Measurements from ENCODE around the gene TBX19.

Gene TBX19

GRCh38 chr1:168280296-168280927 is at the start of gene TBX19:
TBX19 (plus strand) TSS chr1:168280877; CDS start chr1:168281091, 214 bp downstream.
- no peak for DNase-seq

DNA sequence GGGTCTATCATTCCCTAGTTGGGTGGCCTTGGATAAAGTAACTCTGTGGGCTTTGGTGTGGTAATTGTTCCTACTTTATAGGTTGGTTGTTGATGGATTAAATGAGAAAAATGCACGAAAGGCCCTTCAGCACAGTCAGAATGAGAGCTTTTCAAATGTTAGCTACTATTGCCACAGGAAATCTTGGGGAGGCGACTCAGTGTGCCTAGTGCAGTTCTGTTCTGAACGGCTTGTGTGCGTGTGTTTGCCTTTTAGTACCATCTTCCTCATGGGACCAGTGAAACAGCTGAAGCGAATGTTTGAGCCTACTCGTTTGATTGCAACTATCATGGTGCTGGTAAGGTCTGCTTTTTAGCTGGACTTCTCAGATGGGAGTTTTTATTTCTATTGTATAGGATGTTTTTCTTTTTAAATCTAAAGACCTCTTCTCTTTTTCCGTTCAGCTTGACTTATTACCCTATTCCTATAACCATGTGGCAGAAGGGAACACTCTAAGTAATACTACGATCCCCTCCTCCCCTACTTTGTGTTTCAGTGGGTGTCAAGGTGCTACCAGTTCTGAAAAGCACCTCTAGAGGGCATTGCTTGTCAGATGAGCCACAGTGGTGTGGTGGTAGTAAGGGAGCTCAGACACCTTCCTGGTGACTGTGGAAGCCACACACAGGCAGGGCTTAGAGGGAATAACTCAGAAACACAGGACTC is 45.7 kb upstream of the TBX19 start:
- peak in 3 of 6 experiments; percentile 10 to 32 (median 19) for DNase-seq

GRCh38 chr1:168235548-168235885 is 45.2 kb upstream of the TBX19 start:
- no peak for DNase-seq

- DNase-seq = no peak
Measured at GRCh38 chr1:168235937-168236336, 44.7 kb upstream of the TBX19 start.

DNA sequence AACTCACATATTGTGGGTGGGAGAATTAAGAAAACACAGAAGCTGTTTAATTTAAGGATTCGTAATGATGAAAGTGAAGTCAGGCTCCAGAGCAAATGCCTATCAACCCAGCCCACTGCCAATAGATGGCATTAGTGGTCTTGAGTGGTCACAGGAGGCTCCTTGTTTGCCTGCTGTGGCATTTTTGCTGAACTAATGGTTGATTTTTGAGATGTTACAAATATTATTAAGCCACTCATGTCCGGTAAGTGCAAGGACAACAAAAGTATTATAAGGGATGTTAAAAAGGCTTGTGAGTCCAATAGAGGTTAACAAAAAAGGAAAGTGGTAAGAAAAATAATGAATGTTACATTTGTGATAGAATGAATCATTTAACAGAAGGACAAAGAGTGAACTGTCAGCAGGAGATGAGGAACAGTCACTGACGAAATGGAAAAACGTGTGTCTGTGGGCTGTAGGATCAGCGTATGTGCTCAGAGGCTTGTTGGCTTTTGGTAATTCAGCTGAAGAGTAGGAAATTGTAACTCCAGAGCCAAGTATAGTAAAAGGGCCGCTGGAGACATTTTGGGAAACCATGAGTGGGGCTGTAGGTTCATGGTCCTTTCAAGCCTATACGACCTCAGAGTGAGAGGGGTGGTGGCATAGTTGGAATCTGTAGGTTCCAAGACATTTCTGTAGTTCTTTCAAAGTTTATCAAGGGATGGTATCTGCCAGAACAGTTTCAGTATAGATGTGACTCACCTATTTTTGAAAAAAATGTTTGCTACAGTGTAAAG is 43.7 kb upstream of the TBX19 start:
- no peak for DNase-seq

- DNase-seq = no peak
Measured at GRCh38 chr1:168243198-168243597, 37.5 kb upstream of the TBX19 start.

DNA sequence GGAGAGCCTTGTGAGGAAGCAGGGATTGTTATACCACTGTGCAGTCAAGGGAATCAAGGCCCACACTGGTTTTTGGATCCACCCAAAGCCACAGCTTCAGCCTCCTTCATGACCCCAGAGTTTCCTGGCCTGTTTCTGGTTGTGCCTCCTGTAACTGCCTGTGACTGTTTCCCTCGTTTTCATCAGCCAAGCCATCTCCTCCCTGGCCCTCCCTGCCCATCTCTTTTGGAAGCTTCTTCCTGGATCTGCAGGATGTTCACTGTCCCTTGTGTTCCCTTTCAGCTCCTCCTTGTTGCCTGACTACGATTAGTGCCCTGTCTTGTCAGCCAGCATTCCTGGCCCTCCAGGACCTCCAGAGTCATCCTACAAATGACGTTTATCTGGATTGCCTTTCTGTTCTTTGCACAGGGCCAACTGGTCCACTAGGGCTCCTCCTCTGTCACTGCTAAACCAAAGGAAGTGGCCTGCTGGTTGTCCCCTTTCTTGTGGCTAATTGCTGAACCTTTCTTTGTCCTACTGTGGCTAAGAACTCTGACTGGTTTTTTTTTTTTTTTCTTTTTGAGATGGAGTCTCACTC is 37.0 kb upstream of the TBX19 start:
- DNase-seq = no peak

DNA sequence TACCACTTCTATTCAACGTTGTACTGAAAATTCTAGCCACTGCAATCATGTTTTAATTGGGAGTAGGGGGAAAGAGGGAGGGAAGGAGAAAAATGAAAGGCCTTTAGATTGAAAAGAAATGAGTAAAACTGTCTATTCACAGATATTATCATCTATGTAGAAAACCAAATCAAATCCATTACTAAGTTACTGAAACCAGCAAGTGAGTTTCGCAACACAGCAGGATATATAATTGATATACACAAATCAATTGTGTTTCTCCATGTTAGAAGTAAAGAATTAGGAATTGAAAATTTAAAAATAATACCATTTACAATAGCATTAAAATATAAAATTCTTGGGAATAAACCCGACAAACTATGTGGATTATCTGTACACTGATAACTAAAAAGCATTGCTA is 35.6 kb upstream of the TBX19 start:
- DNase-seq = no peak

- DNase-seq = no peak
Measured at GRCh38 chr1:168246506-168246905, 34.2 kb upstream of the TBX19 start.

GRCh38 chr1:168252204-168252733 is 28.4 kb upstream of the TBX19 start:
- no peak for DNase-seq

DNA sequence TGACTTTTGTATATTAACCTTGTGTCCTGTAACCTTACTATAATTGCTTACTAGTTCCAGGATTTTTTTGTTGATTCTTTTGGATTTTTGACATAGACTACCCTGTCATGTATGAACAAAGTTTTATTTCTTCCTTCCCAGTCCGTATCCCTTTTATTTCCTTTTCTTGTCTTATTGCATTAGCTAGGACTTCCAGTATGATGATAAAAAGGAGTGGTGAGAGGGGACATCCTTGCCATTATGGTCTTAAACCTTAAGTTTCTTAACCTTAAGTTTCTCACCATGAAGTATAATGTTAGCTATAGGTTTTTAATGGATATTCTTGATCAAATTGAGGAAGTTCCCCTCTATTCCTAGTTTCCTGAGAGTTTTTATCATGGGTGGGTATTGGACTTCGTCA is 24.5 kb upstream of the TBX19 start:
- no peak for DNase-seq

- DNase-seq = no peak
Measured at GRCh38 chr1:168257397-168257796, 23.3 kb upstream of the TBX19 start.

GRCh38 chr1:168259567-168259966 is 21.1 kb upstream of the TBX19 start:
- DNase-seq = no peak

DNA sequence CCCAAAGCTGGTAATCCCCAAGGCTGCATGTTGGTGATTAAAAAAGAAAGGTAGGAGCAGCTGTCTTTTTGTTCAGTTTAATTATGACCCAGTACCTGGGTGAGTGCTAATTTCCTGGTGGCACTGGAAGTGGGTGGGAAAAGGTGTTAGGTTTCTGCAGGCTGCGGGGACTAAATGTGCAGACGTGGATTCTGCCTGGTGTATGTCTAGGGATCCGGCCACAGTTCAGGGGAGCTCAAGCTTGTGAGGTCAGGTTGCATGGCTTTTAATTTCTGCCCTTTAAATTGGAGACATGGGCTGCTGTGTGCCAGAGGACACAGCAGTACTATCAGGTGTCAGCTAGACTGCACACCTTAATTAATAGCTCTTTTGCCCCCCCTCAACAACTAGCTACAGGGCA is 20.3 kb upstream of the TBX19 start:
- DNase-seq = no peak

GRCh38 chr1:168261390-168261789 is 19.3 kb upstream of the TBX19 start:
- DNase-seq = no peak

GRCh38 chr1:168263130-168263529 is 17.5 kb upstream of the TBX19 start:
- DNase-seq = no peak

DNA sequence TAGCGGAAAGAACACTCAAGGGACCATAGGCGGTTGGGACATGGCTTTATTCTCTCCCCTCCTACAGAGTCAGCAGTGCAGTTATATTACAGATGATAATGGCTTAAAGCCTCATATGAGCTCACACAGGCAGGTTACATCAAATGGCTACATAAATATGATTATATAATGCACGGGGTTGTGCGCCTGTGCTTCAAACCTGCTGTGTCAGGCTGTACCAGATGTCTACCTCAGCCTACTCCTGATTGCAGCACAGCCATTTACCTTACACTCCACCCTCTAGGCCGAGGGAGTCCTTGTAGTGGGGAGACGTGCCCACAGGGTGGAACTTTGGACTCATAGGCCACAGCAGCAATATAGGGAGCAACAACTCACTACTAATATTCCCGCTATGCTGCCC is 16.4 kb upstream of the TBX19 start:
- no peak for DNase-seq

DNA sequence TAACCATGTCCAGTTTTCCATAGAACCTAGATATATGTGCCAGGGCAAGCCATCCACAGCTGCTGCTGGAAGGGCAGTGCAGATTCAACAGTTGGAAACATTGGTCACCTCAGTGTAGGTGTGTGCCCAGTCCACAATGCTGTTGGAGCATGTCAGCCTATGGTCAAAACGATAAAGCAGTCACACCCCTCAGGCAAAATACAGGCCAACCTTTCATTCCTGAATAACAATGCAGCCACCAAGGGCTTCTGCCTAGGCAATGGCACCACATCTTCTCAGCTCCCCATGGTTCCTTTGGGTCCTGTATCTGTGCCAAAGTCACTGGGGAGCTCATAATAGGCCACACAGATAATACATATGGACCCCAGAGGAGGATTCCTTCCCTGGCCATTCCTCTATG is 15.1 kb upstream of the TBX19 start:
- no peak for DNase-seq

DNA sequence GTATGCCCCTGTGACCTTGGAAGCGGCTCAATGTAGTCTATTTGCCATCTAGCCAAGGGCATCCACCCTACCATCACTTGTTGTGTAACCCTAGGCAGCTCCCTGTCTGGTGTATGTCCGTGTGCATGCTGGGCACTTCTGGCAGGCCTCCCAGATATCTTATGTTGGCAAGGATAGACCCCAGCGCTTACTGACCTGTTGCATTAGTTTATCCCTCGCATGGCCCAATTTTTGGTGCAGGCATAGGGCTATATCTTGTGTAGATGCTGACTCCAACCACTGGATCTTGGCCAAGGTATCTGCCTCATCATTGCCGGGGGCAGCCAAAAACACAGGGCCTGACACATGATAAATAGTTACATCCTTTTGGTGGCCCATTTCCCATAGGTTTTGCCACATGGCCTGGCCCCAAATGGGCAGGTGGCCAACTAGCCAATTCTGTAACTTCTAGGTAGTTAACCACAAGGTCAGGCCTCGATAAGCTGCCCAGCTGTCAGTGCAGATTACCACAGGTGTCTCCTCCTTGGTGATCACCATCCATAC is 14.0 kb upstream of the TBX19 start:
- no peak for DNase-seq

- DNase-seq = no peak
Measured at GRCh38 chr1:168271636-168272035, 9.0 kb upstream of the TBX19 start.

DNA sequence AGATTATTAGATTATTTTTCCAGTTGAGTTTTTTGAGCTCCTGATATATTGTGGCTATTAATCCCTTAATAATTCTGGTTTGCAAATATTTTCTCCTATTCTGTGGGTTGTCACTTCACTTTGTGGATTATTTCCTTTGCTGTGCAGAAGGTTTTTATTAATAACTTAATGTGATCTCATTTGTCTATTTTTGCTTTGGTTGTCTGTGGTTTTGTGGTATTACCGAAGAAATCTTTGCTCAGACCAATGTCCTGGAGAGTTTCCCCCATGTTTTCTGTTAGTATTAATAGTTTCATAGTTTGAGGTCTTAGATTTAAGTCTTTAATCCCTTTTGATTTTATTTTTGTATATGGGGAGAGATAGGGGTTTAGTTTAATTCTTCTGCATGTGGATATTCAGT is 7.1 kb upstream of the TBX19 start:
- DNase-seq = no peak

- no peak for DNase-seq
Measured at GRCh38 chr1:168279253-168279652, 1.4 kb upstream of the TBX19 start.

GRCh38 chr1:168281603-168282325 is 1.1 kb downstream of the TBX19 start:
- DNase-seq = no peak

Measured in stimulated activated naive CD4-positive, alpha-beta T cell (primary cell).